Activated CD4-positive, CD25-positive, alpha-beta regulatory T cell treated with anti-CD3 and anti-CD28 coated beads, Interleukin-2, amount 50 U/mL, for 72 hours (primary cell): ENCODE measurements around the gene MARF1.
"Not testable (repeated sequence)": the region's sequence is repeated elsewhere in the genome, so short reads cannot be mapped to it uniquely, and the experiment has no call there.

ENCODE experiments used
- DNase-seq: peaks from one replicate; pipeline ENCODE4 v3.0.0; 2021

Gene MARF1

GRCh38 chr16:15650698-15651171 is 7.8 kb upstream of the MARF1 start:
- DNase-seq, result peak; percentile 46

- peak; percentile 82 for DNase-seq
Measured at GRCh38 chr16:15650019-15650697, 7.2 kb upstream of the MARF1 start, which contains the start of gene NDE1. Gene NDE1, plus strand, starts transcription at chr16:15650245. Its CDS starts 14,534 bp downstream, at chr16:15664779.

- DNase-seq, result no peak
Measured at GRCh38 chr16:15649727-15650018, 6.7 kb upstream of the MARF1 start.

GRCh38 chr16:15649311-15649710 is 6.4 kb upstream of the MARF1 start:
- DNase-seq, result not testable (repeated sequence)

- DNase-seq, result no peak
Measured at GRCh38 chr16:15648135-15648730, 5.3 kb upstream of the MARF1 start.

GRCh38 chr16:15647294-15648014 is 4.5 kb upstream of the MARF1 start:
- no peak for DNase-seq

- not testable (repeated sequence) for DNase-seq
Measured at GRCh38 chr16:15646557-15647293, 3.8 kb upstream of the MARF1 start.

- DNase-seq, result not testable (repeated sequence)
Measured at GRCh38 chr16:15644962-15645465, 2.1 kb upstream of the MARF1 start.

- no peak for DNase-seq
Measured at GRCh38 chr16:15644267-15644961, 1.5 kb upstream of the MARF1 start.

GRCh38 chr16:15643946-15644250 is 944 bp upstream of the MARF1 start:
- no peak for DNase-seq

- DNase-seq, result no peak
Measured at GRCh38 chr16:15642557-15643047, 352 bp downstream of the MARF1 start.

- no peak for DNase-seq
Measured at GRCh38 chr16:15641753-15642556, 999 bp downstream of the MARF1 start.

- DNase-seq, result no peak
Measured at GRCh38 chr16:15640966-15641365, 2.0 kb downstream of the MARF1 start.

GRCh38 chr16:15639061-15639568 is 3.8 kb downstream of the MARF1 start:
- DNase-seq, result peak; percentile 38

- no peak for DNase-seq
Measured at GRCh38 chr16:15636392-15636873, 6.5 kb downstream of the MARF1 start.

GRCh38 chr16:15635926-15636325 is 7.0 kb downstream of the MARF1 start:
- no peak for DNase-seq

GRCh38 chr16:15631730-15632409 is 11.1 kb downstream of the MARF1 start:
- DNase-seq, result no peak

- DNase-seq, result no peak
Measured at GRCh38 chr16:15621889-15622288, 21.1 kb downstream of the MARF1 start.

GRCh38 chr16:15621456-15621855 is 21.5 kb downstream of the MARF1 start:
- DNase-seq, result no peak

GRCh38 chr16:15620611-15621195 is 22.3 kb downstream of the MARF1 start:
- no peak for DNase-seq
